GM20000 (cell line): ENCODE measurements around the gene ANKRD26.

ENCODE experiments used
- DNase-seq: peaks from one replicate; pipeline ENCODE4 v3.0.0; 2012; ENCODE audit warnings: low spot score
- TF ChIP-seq, protein P1 (sequence below): IDR thresholded peaks from 2 replicates; pipeline ENCODE4 v1.5.1; 2012; ENCODE audit warnings: mild to moderate bottlenecking, control low read depth; ENCODE audit errors: extremely low read depth, missing control alignments

Gene ANKRD26

DNA sequence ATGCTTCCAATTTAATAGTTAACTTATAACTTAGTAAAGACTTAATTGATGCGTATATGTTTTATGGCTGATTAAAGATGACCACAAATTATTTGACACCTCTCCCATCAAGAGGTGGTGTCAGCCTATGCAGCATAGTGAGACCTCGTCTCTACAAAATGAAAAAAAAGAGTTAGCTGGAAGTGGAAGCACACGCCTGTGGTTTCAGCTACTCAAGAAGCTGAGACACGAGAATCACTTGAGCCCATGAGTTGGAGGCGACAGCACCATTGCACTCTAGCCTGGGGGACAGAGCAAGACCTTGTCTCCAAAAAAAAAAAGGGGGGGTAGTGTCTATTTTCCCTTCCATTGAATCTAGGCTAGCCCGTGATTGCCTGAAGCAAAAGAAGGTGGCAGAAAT is 140.5 kb downstream of the ANKRD26 start:
- TF ChIP-seq, protein P1, sequence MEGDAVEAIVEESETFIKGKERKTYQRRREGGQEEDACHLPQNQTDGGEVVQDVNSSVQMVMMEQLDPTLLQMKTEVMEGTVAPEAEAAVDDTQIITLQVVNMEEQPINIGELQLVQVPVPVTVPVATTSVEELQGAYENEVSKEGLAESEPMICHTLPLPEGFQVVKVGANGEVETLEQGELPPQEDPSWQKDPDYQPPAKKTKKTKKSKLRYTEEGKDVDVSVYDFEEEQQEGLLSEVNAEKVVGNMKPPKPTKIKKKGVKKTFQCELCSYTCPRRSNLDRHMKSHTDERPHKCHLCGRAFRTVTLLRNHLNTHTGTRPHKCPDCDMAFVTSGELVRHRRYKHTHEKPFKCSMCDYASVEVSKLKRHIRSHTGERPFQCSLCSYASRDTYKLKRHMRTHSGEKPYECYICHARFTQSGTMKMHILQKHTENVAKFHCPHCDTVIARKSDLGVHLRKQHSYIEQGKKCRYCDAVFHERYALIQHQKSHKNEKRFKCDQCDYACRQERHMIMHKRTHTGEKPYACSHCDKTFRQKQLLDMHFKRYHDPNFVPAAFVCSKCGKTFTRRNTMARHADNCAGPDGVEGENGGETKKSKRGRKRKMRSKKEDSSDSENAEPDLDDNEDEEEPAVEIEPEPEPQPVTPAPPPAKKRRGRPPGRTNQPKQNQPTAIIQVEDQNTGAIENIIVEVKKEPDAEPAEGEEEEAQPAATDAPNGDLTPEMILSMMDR, result no peak
- DNase-seq, result no peak
